ENCODE results near the gene ARHGAP22. TPM values are rescaled to one million over a fixed set of nuclear protein-coding genes. Genes with fewer than 3 reads are reported as not detected.

ARHGAP22 gene
- total RNA-seq, 1 donor: 45.6 TPM

DNA sequence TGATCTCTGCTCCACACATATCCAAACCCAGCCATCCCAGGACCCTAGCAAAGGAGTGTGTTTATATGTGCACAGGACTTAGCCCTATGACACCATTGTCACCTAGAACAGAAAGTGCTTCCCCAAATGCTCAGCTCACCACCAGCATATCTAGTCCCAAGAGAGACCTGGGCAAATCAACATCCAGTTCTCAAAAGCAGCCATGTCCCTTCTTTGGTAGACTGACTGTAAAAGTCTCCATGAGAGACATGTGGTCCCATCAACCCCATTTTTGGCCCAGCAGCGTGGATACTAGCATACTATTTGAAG lies 20.9 kb upstream of the ARHGAP22 start:
- Histone ChIP-seq H3K27me3 (ENCODE audit: insufficient read depth, low read length) (no peaks in the 10 kb centered on the region), H3K4me3 (ENCODE audit: insufficient read depth, low read length) (no peak overlapping the region), H3K4me1 (ENCODE audit: insufficient read depth, low read length) (peaks cover 21% of the 10 kb centered on the region), H4K20me1 (ENCODE audit: insufficient read depth, low read length) (no peaks in the 10 kb centered on the region), H2AFZ (ENCODE audit: low read length) (no peak overlapping the region), H3K9me3 (ENCODE audit: low read depth, low read length) (no peaks in the 10 kb centered on the region), H3K27ac (ENCODE audit: low read depth, low read length) (no peak overlapping the region), H3K79me2 (ENCODE audit: insufficient read depth, low read length) (peaks cover 10% of the 10 kb centered on the region), H3K36me3 (ENCODE audit: insufficient read depth, low read length) (no peaks in the 10 kb centered on the region), H3K4me2 (ENCODE audit: insufficient read depth, low read length) (no peak overlapping the region)
- no peak for DNase-seq (ENCODE audit: insufficient read length, low spot score, missing footprints)
- TF ChIP-seq, protein P1, sequence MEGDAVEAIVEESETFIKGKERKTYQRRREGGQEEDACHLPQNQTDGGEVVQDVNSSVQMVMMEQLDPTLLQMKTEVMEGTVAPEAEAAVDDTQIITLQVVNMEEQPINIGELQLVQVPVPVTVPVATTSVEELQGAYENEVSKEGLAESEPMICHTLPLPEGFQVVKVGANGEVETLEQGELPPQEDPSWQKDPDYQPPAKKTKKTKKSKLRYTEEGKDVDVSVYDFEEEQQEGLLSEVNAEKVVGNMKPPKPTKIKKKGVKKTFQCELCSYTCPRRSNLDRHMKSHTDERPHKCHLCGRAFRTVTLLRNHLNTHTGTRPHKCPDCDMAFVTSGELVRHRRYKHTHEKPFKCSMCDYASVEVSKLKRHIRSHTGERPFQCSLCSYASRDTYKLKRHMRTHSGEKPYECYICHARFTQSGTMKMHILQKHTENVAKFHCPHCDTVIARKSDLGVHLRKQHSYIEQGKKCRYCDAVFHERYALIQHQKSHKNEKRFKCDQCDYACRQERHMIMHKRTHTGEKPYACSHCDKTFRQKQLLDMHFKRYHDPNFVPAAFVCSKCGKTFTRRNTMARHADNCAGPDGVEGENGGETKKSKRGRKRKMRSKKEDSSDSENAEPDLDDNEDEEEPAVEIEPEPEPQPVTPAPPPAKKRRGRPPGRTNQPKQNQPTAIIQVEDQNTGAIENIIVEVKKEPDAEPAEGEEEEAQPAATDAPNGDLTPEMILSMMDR (IDR thresholded peaks at IDR 0.05; ENCODE audit: extremely low read depth, low read depth, low read length): no peak

DNA sequence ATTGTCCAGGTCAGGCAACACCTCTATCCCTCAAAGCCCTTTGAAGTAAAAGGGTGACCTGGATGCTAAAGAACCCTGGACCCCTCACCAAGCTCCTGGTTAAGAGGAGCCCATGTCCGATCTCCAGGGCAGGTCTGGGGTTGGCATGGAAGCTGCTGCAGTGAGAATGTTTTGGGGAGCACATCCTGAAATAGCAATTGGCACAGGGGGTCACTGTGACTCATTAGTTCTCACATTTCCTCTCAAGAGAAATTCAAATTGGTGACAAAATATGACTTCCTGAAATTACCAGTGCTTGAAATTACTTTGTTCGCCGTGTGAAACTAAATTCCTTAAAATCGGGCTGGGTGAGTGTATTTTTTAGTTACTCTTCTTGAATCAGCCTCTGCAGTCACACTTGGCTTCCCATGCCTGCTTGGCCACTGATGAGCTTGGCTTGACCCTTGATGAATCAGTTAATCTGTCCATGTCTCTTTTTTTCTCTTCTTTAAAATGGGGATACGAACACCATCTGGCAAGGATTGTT lies 18.8 kb upstream of the ARHGAP22 start:
- Histone ChIP-seq H4K20me1 (ENCODE audit: insufficient read depth, low read length) (no peaks in the 10 kb centered on the region), H3K4me3 (ENCODE audit: insufficient read depth, low read length) (no peak overlapping the region), H3K79me2 (ENCODE audit: insufficient read depth, low read length) (peaks cover 6% of the 10 kb centered on the region), H3K36me3 (ENCODE audit: insufficient read depth, low read length) (no peaks in the 10 kb centered on the region), H3K9me3 (ENCODE audit: low read depth, low read length) (no peaks in the 10 kb centered on the region), H3K27ac (ENCODE audit: low read depth, low read length) (no peak overlapping the region), H2AFZ (ENCODE audit: low read length) (no peak overlapping the region), H3K4me1 (ENCODE audit: insufficient read depth, low read length) (peaks cover 21% of the 10 kb centered on the region), H3K27me3 (ENCODE audit: insufficient read depth, low read length) (no peaks in the 10 kb centered on the region), H3K4me2 (ENCODE audit: insufficient read depth, low read length) (no peak overlapping the region)
- TF ChIP-seq, protein P1 (IDR thresholded peaks at IDR 0.05; ENCODE audit: extremely low read depth, low read depth, low read length): no peak
- no peak for DNase-seq (ENCODE audit: insufficient read length, low spot score, missing footprints)

DNA sequence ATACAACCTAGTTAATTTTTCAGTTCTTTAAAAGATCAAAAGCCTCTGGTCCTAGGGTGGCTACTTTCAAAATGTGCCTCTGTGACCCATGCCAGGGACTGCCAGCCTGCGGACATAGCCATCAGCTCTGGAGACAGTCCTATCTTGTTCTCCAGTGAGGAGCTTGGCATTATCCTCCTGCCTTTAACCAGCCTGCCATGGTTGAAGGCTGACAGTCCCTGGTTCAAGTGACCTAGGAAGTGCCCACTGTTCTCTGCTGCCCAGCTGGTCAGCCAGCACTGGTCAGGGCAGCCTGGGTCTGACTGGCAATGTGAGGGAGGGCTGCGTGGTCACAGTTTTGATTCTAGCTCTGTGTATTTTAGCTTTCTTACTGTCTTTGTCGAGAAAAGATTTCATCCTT lies 18.1 kb upstream of the ARHGAP22 start:
- Histone ChIP-seq H3K9me3 (ENCODE audit: low read depth, low read length) (no peaks in the 10 kb centered on the region), H4K20me1 (ENCODE audit: insufficient read depth, low read length) (no peaks in the 10 kb centered on the region), H3K4me2 (ENCODE audit: insufficient read depth, low read length) (no peak overlapping the region), H3K27ac (ENCODE audit: low read depth, low read length) (no peak overlapping the region), H3K4me3 (ENCODE audit: insufficient read depth, low read length) (no peak overlapping the region), H3K79me2 (ENCODE audit: insufficient read depth, low read length) (peaks cover 12% of the 10 kb centered on the region), H2AFZ (ENCODE audit: low read length) (no peak overlapping the region), H3K4me1 (ENCODE audit: insufficient read depth, low read length) (peaks cover 21% of the 10 kb centered on the region), H3K27me3 (ENCODE audit: insufficient read depth, low read length) (no peaks in the 10 kb centered on the region), H3K36me3 (ENCODE audit: insufficient read depth, low read length) (no peaks in the 10 kb centered on the region)
- no peak for DNase-seq (ENCODE audit: insufficient read length, low spot score, missing footprints)
- TF ChIP-seq, protein P1 (IDR thresholded peaks at IDR 0.05; ENCODE audit: extremely low read depth, low read depth, low read length): no peak

DNA sequence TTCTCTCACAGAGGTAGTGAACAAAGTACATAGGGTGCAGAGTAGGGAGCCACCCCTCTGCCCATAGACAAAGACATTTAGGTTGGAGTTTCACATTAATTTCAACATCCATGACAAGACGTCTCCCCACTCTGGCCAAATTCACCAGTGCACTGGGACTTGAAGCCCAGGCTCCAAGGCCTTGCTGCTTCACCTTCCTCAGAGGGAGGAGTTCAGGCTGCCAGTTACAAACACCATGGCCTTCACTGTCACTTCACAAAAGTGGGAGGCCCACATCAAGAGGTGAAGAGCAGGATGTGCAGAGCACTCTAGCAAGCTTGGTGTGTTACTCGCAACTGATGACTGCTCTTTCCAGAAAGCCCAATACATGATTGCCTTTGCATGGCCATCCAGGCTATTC lies 15.8 kb upstream of the ARHGAP22 start:
- Histone ChIP-seq H3K27ac (ENCODE audit: low read depth, low read length) (no peak overlapping the region), H3K4me2 (ENCODE audit: insufficient read depth, low read length) (no peak overlapping the region), H3K9me3 (ENCODE audit: low read depth, low read length) (no peaks in the 10 kb centered on the region), H3K36me3 (ENCODE audit: insufficient read depth, low read length) (no peaks in the 10 kb centered on the region), H3K79me2 (ENCODE audit: insufficient read depth, low read length) (peaks cover 29% of the 10 kb centered on the region), H3K4me3 (ENCODE audit: insufficient read depth, low read length) (no peak overlapping the region), H3K4me1 (ENCODE audit: insufficient read depth, low read length) (peaks cover 21% of the 10 kb centered on the region), H2AFZ (ENCODE audit: low read length) (no peak overlapping the region), H4K20me1 (ENCODE audit: insufficient read depth, low read length) (no peaks in the 10 kb centered on the region), H3K27me3 (ENCODE audit: insufficient read depth, low read length) (no peaks in the 10 kb centered on the region)
- TF ChIP-seq, protein P1 (IDR thresholded peaks at IDR 0.05; ENCODE audit: extremely low read depth, low read depth, low read length): no peak
- no peak for DNase-seq (ENCODE audit: insufficient read length, low spot score, missing footprints)
